T-helper 2 cell treated with Interferon-gamma antibody and Interleukin-4, amounts not matched to agents 5 μg/mL and 100 μg/mL, for 36 hours (primary cell): ENCODE results near the gene TOR1A.
"Not testable (repeated sequence)": the region's sequence is repeated elsewhere in the genome, so short reads cannot be mapped to it uniquely, and the experiment has no call there.

Source experiments
- DNase-seq: peaks from one replicate; pipeline ENCODE4 v3.0.0; 2021; ENCODE audit warnings: low spot score
- H3K27ac Mint-ChIP-seq: one replicate; pipeline ENCODE4 v1.8.0; 2021; ENCODE audit warnings: mild to moderate bottlenecking, mixed read lengths
- H3K27me3 Mint-ChIP-seq: one replicate; pipeline ENCODE4 v1.8.0; 2021; ENCODE audit warnings: low read depth, mixed read lengths
- H3K36me3 Mint-ChIP-seq: one replicate; pipeline ENCODE4 v1.8.0; 2021; ENCODE audit warnings: low read depth, mixed read lengths
- H3K4me1 Mint-ChIP-seq: one replicate; pipeline ENCODE4 v1.8.0; 2021; ENCODE audit warnings: low read depth, mixed read lengths
- H3K4me3 Mint-ChIP-seq: one replicate; pipeline ENCODE4 v1.8.0; 2022; ENCODE audit warnings: mild to moderate bottlenecking, moderate library complexity, mixed read lengths
- H3K9me3 Mint-ChIP-seq: one replicate; pipeline ENCODE4 v1.8.0; 2021; ENCODE audit warnings: mixed read lengths

The TOR1A gene

GRCh38 chr9:129798973-129799372 is 25.0 kb downstream of the TOR1A start:
- peaks cover 3% of the 10 kb centered on the region for H3K4me1 Mint-ChIP-seq
- H3K9me3 Mint-ChIP-seq = no peaks in the 10 kb centered on the region
- H3K27ac Mint-ChIP-seq = no peak overlapping the region
- no peak for DNase-seq
- no peak overlapping the region for H3K4me3 Mint-ChIP-seq
- peaks cover 2% of the 10 kb centered on the region for H3K36me3 Mint-ChIP-seq
- H3K27me3 Mint-ChIP-seq = no peaks in the 10 kb centered on the region

- H3K27ac Mint-ChIP-seq, H3K27me3 Mint-ChIP-seq: not testable (repeated sequence)
These were observed 27.9 kb downstream of the TOR1A start for GRCh38 chr9:129796029-129796428.

GRCh38 chr9:129794549-129794948 is 29.4 kb downstream of the TOR1A start:
- no peaks in the 10 kb centered on the region for H3K27me3 Mint-ChIP-seq
- peaks cover 6% of the 10 kb centered on the region for H3K4me1 Mint-ChIP-seq
- H3K9me3 Mint-ChIP-seq = no peaks in the 10 kb centered on the region
- DNase-seq = no peak
- H3K4me3 Mint-ChIP-seq = no peak overlapping the region
- no peak overlapping the region for H3K27ac Mint-ChIP-seq
- no peaks in the 10 kb centered on the region for H3K36me3 Mint-ChIP-seq

More at GRCh38 chr9:129796029-129796428, 27.9 kb downstream of the TOR1A start:
- H3K36me3 Mint-ChIP-seq, DNase-seq, H3K4me3 Mint-ChIP-seq, H3K4me1 Mint-ChIP-seq, H3K9me3 Mint-ChIP-seq: not testable (repeated sequence)

GRCh38 chr9:129786481-129786880 is 37.5 kb downstream of the TOR1A start:
- no peak for DNase-seq
- no peaks in the 10 kb centered on the region for H3K9me3 Mint-ChIP-seq
- H3K36me3 Mint-ChIP-seq = no peaks in the 10 kb centered on the region
- H3K27me3 Mint-ChIP-seq = peaks cover 6% of the 10 kb centered on the region
- no peak overlapping the region for H3K27ac Mint-ChIP-seq
- no peak overlapping the region for H3K4me3 Mint-ChIP-seq
- H3K4me1 Mint-ChIP-seq = peaks cover 10% of the 10 kb centered on the region

GRCh38 chr9:129785866-129786265 is 38.1 kb downstream of the TOR1A start:
- peaks cover 10% of the 10 kb centered on the region for H3K4me1 Mint-ChIP-seq
- H3K27ac Mint-ChIP-seq = no peak overlapping the region
- H3K4me3 Mint-ChIP-seq = no peak overlapping the region
- no peaks in the 10 kb centered on the region for H3K36me3 Mint-ChIP-seq
- peaks cover 6% of the 10 kb centered on the region for H3K27me3 Mint-ChIP-seq
- H3K9me3 Mint-ChIP-seq = no peaks in the 10 kb centered on the region
- DNase-seq = no peak

- H3K9me3 Mint-ChIP-seq, H3K4me1 Mint-ChIP-seq, H3K27ac Mint-ChIP-seq, DNase-seq, H3K36me3 Mint-ChIP-seq, H3K4me3 Mint-ChIP-seq: not testable (repeated sequence)
- peaks cover 11% of the 10 kb centered on the region for H3K27me3 Mint-ChIP-seq
These were observed 39.0 kb downstream of the TOR1A start for GRCh38 chr9:129784970-129785369.

- Mint-ChIP-seq H3K4me3 (no peak overlapping the region), H3K27ac (no peak overlapping the region), H3K4me1 (peaks cover 4% of the 10 kb centered on the region), H3K36me3 (no peaks in the 10 kb centered on the region), H3K27me3 (peaks cover 16% of the 10 kb centered on the region), H3K9me3 (no peaks in the 10 kb centered on the region)
- peak; percentile 62 for DNase-seq
These were observed 40.2 kb downstream of the TOR1A start for GRCh38 chr9:129783516-129784361.

- H3K9me3 Mint-ChIP-seq = no peaks in the 10 kb centered on the region
- peaks cover 12% of the 10 kb centered on the region for H3K4me1 Mint-ChIP-seq
- H3K4me3 Mint-ChIP-seq = no peak overlapping the region
- DNase-seq = no peak
- no peaks in the 10 kb centered on the region for H3K36me3 Mint-ChIP-seq
- H3K27ac Mint-ChIP-seq = no peak overlapping the region
- peaks cover 13% of the 10 kb centered on the region for H3K27me3 Mint-ChIP-seq
These were observed 42.0 kb downstream of the TOR1A start for GRCh38 chr9:129781981-129782380.

GRCh38 chr9:129781131-129781530 is 42.8 kb downstream of the TOR1A start:
- Mint-ChIP-seq H3K4me3 (no peak overlapping the region), H3K9me3 (no peaks in the 10 kb centered on the region), H3K4me1 (peaks cover 14% of the 10 kb centered on the region), H3K27me3 (peaks cover 13% of the 10 kb centered on the region), H3K36me3 (no peaks in the 10 kb centered on the region), H3K27ac (no peak overlapping the region)
- DNase-seq = no peak

GRCh38 chr9:129779560-129780190 is 44.3 kb downstream of the TOR1A start:
- Mint-ChIP-seq H3K4me3 (no peak overlapping the region), H3K4me1 (peaks cover 14% of the 10 kb centered on the region), H3K27me3 (peaks cover 13% of the 10 kb centered on the region), H3K27ac (no peak overlapping the region), H3K36me3 (no peaks in the 10 kb centered on the region), H3K9me3 (no peaks in the 10 kb centered on the region)
- no peak for DNase-seq

- peaks cover 10% of the 10 kb centered on the region for H3K27me3 Mint-ChIP-seq
- H3K9me3 Mint-ChIP-seq = no peaks in the 10 kb centered on the region
- no peak overlapping the region for H3K27ac Mint-ChIP-seq
- H3K36me3 Mint-ChIP-seq = no peaks in the 10 kb centered on the region
- H3K4me3 Mint-ChIP-seq = no peak overlapping the region
- no peak for DNase-seq
- peaks cover 10% of the 10 kb centered on the region for H3K4me1 Mint-ChIP-seq
These were observed 45.5 kb downstream of the TOR1A start for GRCh38 chr9:129778469-129778868.

- Mint-ChIP-seq H3K9me3 (no peaks in the 10 kb centered on the region), H3K27ac (no peak overlapping the region), H3K36me3 (no peaks in the 10 kb centered on the region), H3K27me3 (peaks cover 10% of the 10 kb centered on the region), H3K4me1 (peaks cover 10% of the 10 kb centered on the region), H3K4me3 (peak overlapping the region; percentile 34)
- no peak for DNase-seq
These were observed 46.2 kb downstream of the TOR1A start for GRCh38 chr9:129777769-129778130.

GRCh38 chr9:129776938-129777768 is 46.8 kb downstream of the TOR1A start:
- no peaks in the 10 kb centered on the region for H3K9me3 Mint-ChIP-seq
- no peak overlapping the region for H3K27ac Mint-ChIP-seq
- peaks cover 10% of the 10 kb centered on the region for H3K4me1 Mint-ChIP-seq
- H3K27me3 Mint-ChIP-seq = peaks cover 10% of the 10 kb centered on the region
- H3K4me3 Mint-ChIP-seq = peak overlapping the region; percentile 34
- peak; percentile 81 for DNase-seq
- H3K36me3 Mint-ChIP-seq = no peaks in the 10 kb centered on the region

- peaks cover 10% of the 10 kb centered on the region for H3K4me1 Mint-ChIP-seq
- no peaks in the 10 kb centered on the region for H3K36me3 Mint-ChIP-seq
- no peak overlapping the region for H3K4me3 Mint-ChIP-seq
- H3K27me3 Mint-ChIP-seq = peaks cover 10% of the 10 kb centered on the region
- no peaks in the 10 kb centered on the region for H3K9me3 Mint-ChIP-seq
- no peak for DNase-seq
- H3K27ac Mint-ChIP-seq = no peak overlapping the region
These were observed 47.4 kb downstream of the TOR1A start for GRCh38 chr9:129776566-129776937.
